Measurements from ENCODE around the gene FAM181A.

Gene FAM181A

GRCh38 chr14:93902619-93903307 lies 24.4 kb upstream of the FAM181A start:
- Histone ChIP-seq H4K20me1 (no peaks in the 10 kb centered on the region), H3K4me1 (peaks cover 10% of the 10 kb centered on the region), H3K4me3 (no peak overlapping the region), H3K27ac (no peak overlapping the region), H3K36me3 (no peaks in the 10 kb centered on the region), H3K9me3 (no peaks in the 10 kb centered on the region), H3K9ac (no peak overlapping the region), H3K27me3 (no peaks in the 10 kb centered on the region), H3K4me2 (no peak overlapping the region)
- TF ChIP-seq Cebpa-rat (IDR thresholded peaks at IDR 0.05): no peak

- TF ChIP-seq Cebpa-rat (IDR thresholded peaks at IDR 0.05): no peak
- no peak overlapping the region for H3K4me2 ChIP-seq
- H3K9me3 ChIP-seq: no peaks in the 10 kb centered on the region
- H3K36me3 ChIP-seq: no peaks in the 10 kb centered on the region
- H3K4me3 ChIP-seq: no peak overlapping the region
- H3K9ac ChIP-seq: no peak overlapping the region
- H3K27me3 ChIP-seq: no peaks in the 10 kb centered on the region
- peaks cover 3% of the 10 kb centered on the region for H3K4me1 ChIP-seq
- H3K27ac ChIP-seq: no peak overlapping the region
- no peaks in the 10 kb centered on the region for H4K20me1 ChIP-seq
Measured at GRCh38 chr14:93903342-93904184, 23.6 kb upstream of the FAM181A start.

- Histone ChIP-seq H3K27ac (no peak overlapping the region), H3K4me1 (no peaks in the 10 kb centered on the region; the same call in 1 of the 2 replicates), H3K9me3 (no peaks in the 10 kb centered on the region), H3K4me2 (no peak overlapping the region), H3K27me3 (no peaks in the 10 kb centered on the region), H3K9ac (no peak overlapping the region), H4K20me1 (no peaks in the 10 kb centered on the region), H3K4me3 (no peak overlapping the region), H3K36me3 (no peaks in the 10 kb centered on the region)
- no peak for TF ChIP-seq Cebpa-rat (IDR thresholded peaks at IDR 0.05)
Measured at GRCh38 chr14:93905623-93906022, 21.5 kb upstream of the FAM181A start.

GRCh38 chr14:93906341-93907329 lies 20.5 kb upstream of the FAM181A start:
- no peaks in the 10 kb centered on the region for H3K27me3 ChIP-seq
- no peaks in the 10 kb centered on the region for H3K36me3 ChIP-seq
- H3K4me3 ChIP-seq: no peak overlapping the region
- H3K9ac ChIP-seq: no peak overlapping the region
- H4K20me1 ChIP-seq: no peaks in the 10 kb centered on the region
- TF ChIP-seq Cebpa-rat (IDR thresholded peaks at IDR 0.05): no peak
- no peaks in the 10 kb centered on the region for H3K9me3 ChIP-seq
- no peak overlapping the region for H3K4me2 ChIP-seq
- no peaks in the 10 kb centered on the region; the same call in 1 of the 2 replicates for H3K4me1 ChIP-seq
- no peak overlapping the region for H3K27ac ChIP-seq

GRCh38 chr14:93909429-93910128 lies 17.6 kb upstream of the FAM181A start:
- H3K4me3 ChIP-seq: no peak overlapping the region
- no peak overlapping the region for H3K27ac ChIP-seq
- H3K9ac ChIP-seq: no peak overlapping the region
- no peaks in the 10 kb centered on the region; the same call in 1 of the 2 replicates for H3K4me1 ChIP-seq
- H4K20me1 ChIP-seq: no peaks in the 10 kb centered on the region
- no peak for TF ChIP-seq Cebpa-rat (IDR thresholded peaks at IDR 0.05)
- no peaks in the 10 kb centered on the region for H3K36me3 ChIP-seq
- H3K9me3 ChIP-seq: no peaks in the 10 kb centered on the region
- no peak overlapping the region for H3K4me2 ChIP-seq
- no peaks in the 10 kb centered on the region for H3K27me3 ChIP-seq

GRCh38 chr14:93911975-93912615 lies 15.0 kb upstream of the FAM181A start:
- H3K4me1 ChIP-seq: no peaks in the 10 kb centered on the region
- H3K27me3 ChIP-seq: no peaks in the 10 kb centered on the region
- no peak overlapping the region for H3K27ac ChIP-seq
- TF ChIP-seq Cebpa-rat (IDR thresholded peaks at IDR 0.05): no peak
- no peak overlapping the region for H3K9ac ChIP-seq
- no peaks in the 10 kb centered on the region for H3K9me3 ChIP-seq
- no peak overlapping the region for H3K4me2 ChIP-seq
- no peaks in the 10 kb centered on the region for H3K36me3 ChIP-seq
- no peaks in the 10 kb centered on the region for H4K20me1 ChIP-seq
- H3K4me3 ChIP-seq: no peak overlapping the region

GRCh38 chr14:93912782-93913181 lies 14.4 kb upstream of the FAM181A start:
- Histone ChIP-seq H3K9me3 (no peaks in the 10 kb centered on the region), H3K4me1 (no peaks in the 10 kb centered on the region), H4K20me1 (no peaks in the 10 kb centered on the region), H3K9ac (no peak overlapping the region), H3K27me3 (no peaks in the 10 kb centered on the region), H3K4me2 (no peak overlapping the region), H3K27ac (no peak overlapping the region), H3K4me3 (no peak overlapping the region), H3K36me3 (no peaks in the 10 kb centered on the region)
- no peak for TF ChIP-seq Cebpa-rat (IDR thresholded peaks at IDR 0.05)

GRCh38 chr14:93914278-93914677 lies 12.9 kb upstream of the FAM181A start:
- Histone ChIP-seq H3K27me3 (no peaks in the 10 kb centered on the region), H3K36me3 (no peaks in the 10 kb centered on the region), H3K4me1 (no peaks in the 10 kb centered on the region), H3K9me3 (0 out of 2 replicates have a peak, but pooled peaks cover 8% of the 10 kb centered on the region), H3K4me3 (no peak overlapping the region), H4K20me1 (no peaks in the 10 kb centered on the region), H3K4me2 (no peak overlapping the region), H3K9ac (no peak overlapping the region), H3K27ac (no peak overlapping the region)
- no peak for TF ChIP-seq Cebpa-rat (IDR thresholded peaks at IDR 0.05)

Data from BLaER1 (cell line).